ENCODE data around the gene E2F8. TPM values are rescaled to one million over a fixed set of nuclear protein-coding genes. Genes with fewer than 3 reads are reported as not detected.

The E2F8 gene
- total and polyA plus RNA-seq, 2 donors (not counting 3 experiments of a cell fraction or from before 2014, with no cell fraction given) = 6.5 to 19.1 TPM

DNA sequence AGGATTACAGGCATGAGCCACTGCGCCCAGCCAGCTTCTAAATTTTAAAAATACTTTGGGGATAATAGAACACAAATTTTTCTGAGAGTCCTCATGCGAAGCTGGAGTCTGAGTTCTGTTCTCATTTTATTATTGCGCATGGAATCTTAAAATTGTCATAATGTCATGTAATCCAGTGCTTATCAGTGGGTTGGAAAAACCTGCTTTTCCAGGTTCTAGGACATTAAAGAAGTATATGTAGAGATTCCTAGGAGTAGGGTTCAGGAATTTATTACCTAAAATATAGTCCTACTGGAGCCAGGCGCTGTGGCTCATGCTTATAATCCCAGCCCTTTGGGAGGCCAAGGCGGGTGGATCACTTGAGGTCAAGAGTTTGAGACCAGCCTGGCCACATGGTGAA lies 4.6 kb upstream of the E2F8 start:
- H2AFZ ChIP-seq (ENCODE audit: low read depth, low read length) = no peak overlapping the region
- no peak overlapping the region for H3K4me2 ChIP-seq (ENCODE audit: insufficient read depth, low read length)
- no TSS peak for BruUV-seq (replicated peaks)
- TF ChIP-seq, protein P1, sequence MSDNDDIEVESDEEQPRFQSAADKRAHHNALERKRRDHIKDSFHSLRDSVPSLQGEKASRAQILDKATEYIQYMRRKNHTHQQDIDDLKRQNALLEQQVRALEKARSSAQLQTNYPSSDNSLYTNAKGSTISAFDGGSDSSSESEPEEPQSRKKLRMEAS (IDR thresholded peaks at IDR 0.05; ENCODE audit: insufficient read depth, insufficient read length) = no peak
- TF ChIP-seq FOS (IDR thresholded peaks at IDR 0.05; ENCODE audit: borderline replicate concordance, insufficient read depth, low read length) = no peak
- no peak for TF ChIP-seq POLR2AphosphoS5 (IDR thresholded peaks at IDR 0.05; ENCODE audit: insufficient read depth, low read depth, low read length)
- TF ChIP-seq POLR2A (IDR thresholded peaks at IDR 0.05; ENCODE audit: low read depth, low read length) = no peak
- no peak for TF ChIP-seq MYC (IDR thresholded peaks at IDR 0.05; ENCODE audit: low read depth, low read length)
- no peak for TF ChIP-seq JUN (IDR thresholded peaks at IDR 0.05; ENCODE audit: borderline replicate concordance, insufficient read depth, insufficient read length, low read depth)
- TF ChIP-seq GATA2 (IDR thresholded peaks at IDR 0.05; ENCODE audit: insufficient read depth, insufficient read length, low read depth, low read length) = no peak
- no peak for TF ChIP-seq EZH2 (IDR thresholded peaks at IDR 0.05; ENCODE audit: borderline replicate concordance, low read depth, low read length, severe bottlenecking)
- TF ChIP-seq, protein P2, sequence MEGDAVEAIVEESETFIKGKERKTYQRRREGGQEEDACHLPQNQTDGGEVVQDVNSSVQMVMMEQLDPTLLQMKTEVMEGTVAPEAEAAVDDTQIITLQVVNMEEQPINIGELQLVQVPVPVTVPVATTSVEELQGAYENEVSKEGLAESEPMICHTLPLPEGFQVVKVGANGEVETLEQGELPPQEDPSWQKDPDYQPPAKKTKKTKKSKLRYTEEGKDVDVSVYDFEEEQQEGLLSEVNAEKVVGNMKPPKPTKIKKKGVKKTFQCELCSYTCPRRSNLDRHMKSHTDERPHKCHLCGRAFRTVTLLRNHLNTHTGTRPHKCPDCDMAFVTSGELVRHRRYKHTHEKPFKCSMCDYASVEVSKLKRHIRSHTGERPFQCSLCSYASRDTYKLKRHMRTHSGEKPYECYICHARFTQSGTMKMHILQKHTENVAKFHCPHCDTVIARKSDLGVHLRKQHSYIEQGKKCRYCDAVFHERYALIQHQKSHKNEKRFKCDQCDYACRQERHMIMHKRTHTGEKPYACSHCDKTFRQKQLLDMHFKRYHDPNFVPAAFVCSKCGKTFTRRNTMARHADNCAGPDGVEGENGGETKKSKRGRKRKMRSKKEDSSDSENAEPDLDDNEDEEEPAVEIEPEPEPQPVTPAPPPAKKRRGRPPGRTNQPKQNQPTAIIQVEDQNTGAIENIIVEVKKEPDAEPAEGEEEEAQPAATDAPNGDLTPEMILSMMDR (IDR thresholded peaks at IDR 0.05; ENCODE audit: extremely low read depth in 1 of 2, insufficient read depth in 1 of 2, low read depth in 1 of 2, low read length in 2 of 2) = no peak
- POLR2A ChIA-PET = no interaction called here
- H4K20me1 ChIP-seq (replicated peaks; ENCODE audit: control insufficient read depth, extremely low read depth, insufficient read depth, low read length) = no peaks in the 10 kb centered on the region
- H3K9me1 ChIP-seq (replicated peaks; ENCODE audit: control insufficient read depth, extremely low read depth, insufficient read depth, low read length) = no peaks in the 10 kb centered on the region
- no peak for DNase-seq (ENCODE audit: low read depth, low spot score)
- no peak overlapping the region for H3K4me3 ChIP-seq (replicated peaks in 1 of 3; ENCODE audit: insufficient read depth in 1 of 3, low read depth in 1 of 3, low read length in 3 of 3)
- H3K27me3 ChIP-seq (ENCODE audit: control insufficient read depth in 2 of 2, insufficient read depth in 2 of 2, low read length in 2 of 2) = peaks cover 0 to 8% of the 10 kb centered on the region in 2 experiments
- no peak overlapping the region for H3K27ac ChIP-seq (ENCODE audit: insufficient read depth, low read depth, low read length)
- no peak overlapping the region for H3K9ac ChIP-seq (replicated peaks; ENCODE audit: extremely low read depth, insufficient read depth, low read length)
- intact Hi-C loops (cut with micrococcal nuclease) = no loop called here
- H3K9me3 ChIP-seq (replicated peaks; ENCODE audit: control insufficient read depth, insufficient read depth, low read length) = no peaks in the 10 kb centered on the region
- H3K79me2 ChIP-seq (ENCODE audit: control insufficient read depth, insufficient read depth, low read length) = peaks cover 2% of the 10 kb centered on the region
- peaks cover 7% of the 10 kb centered on the region for H3K4me1 ChIP-seq (ENCODE audit: control insufficient read depth, extremely low read depth, insufficient read depth, low read length)
- no peak for FAIRE-seq
- dilution Hi-C loops (cut with MboI; ENCODE audit: extremely low pct_ligation_motif_present, low sequenced_read_pairs) = no loop called here
- H3K36me3 ChIP-seq (ENCODE audit: control insufficient read depth in 2 of 2, extremely low read depth in 1 of 2, insufficient read depth in 2 of 2, low read length in 2 of 2) = no peaks in the 10 kb centered on the region
- CTCF ChIA-PET = interaction anchor here (1.3 to 3.7 kb wide), 3 partner anchors 13 to 169 kb away, joined by 3 to 16 read pairs (median 4); no protein-coding TSS in a partner anchor

Measured in endothelial cell of umbilical vein (primary cell).